OCI-LY1 (cell line): ENCODE data around the gene PLEKHG4.

Source experiments
- H2AFZ ChIP-seq: fragments of 200-600 bp; sonication (generic), shearing (Covaris generic); 2 replicates; pipeline ENCODE4 v1.6.0; 2014; ENCODE audit warnings: antibody characterized with exemption, mild to moderate bottlenecking, low read length
- H3F3A ChIP-seq: fragments of 200-600 bp; sonication (generic), shearing (Covaris generic); 2 replicates; pipeline ENCODE4 v1.6.0; 2014; ENCODE audit warnings: mild to moderate bottlenecking, antibody characterized with exemption, low read length, moderate library complexity; ENCODE audit not compliant: insufficient read depth
- H3K27ac ChIP-seq: fragments of 200-600 bp; sonication (generic); 2 replicates; pipeline ENCODE4 v1.5.1; 2014; ENCODE audit warnings: low read length, mixed run types, mild to moderate bottlenecking, low read depth; ENCODE audit not compliant: poor library complexity, severe bottlenecking
- H3K27me3 ChIP-seq: fragments of 200-600 bp; sonication (generic); 2 replicates; pipeline ENCODE4 v1.6.0; 2014; ENCODE audit warnings: antibody characterized with exemption, mild to moderate bottlenecking, low read length, moderate library complexity; ENCODE audit not compliant: insufficient read depth
- H3K36me3 ChIP-seq: fragments of 200-600 bp; sonication (generic); 2 replicates; pipeline ENCODE4 v1.6.1; 2014; ENCODE audit warnings: mild to moderate bottlenecking, antibody characterized with exemption, low read length, moderate library complexity, mixed read lengths; ENCODE audit not compliant: insufficient read depth
- H3K4me1 ChIP-seq: fragments of 200-600 bp; sonication (generic); 2 replicates; pipeline ENCODE4 v1.5.1; 2014; ENCODE audit warnings: mild to moderate bottlenecking, low read length, moderate library complexity; ENCODE audit not compliant: insufficient read depth, severe bottlenecking
- H3K4me2 ChIP-seq: fragments of 200-600 bp; sonication (generic), shearing (Covaris generic); 2 replicates; pipeline ENCODE4 v1.6.1; 2014; ENCODE audit warnings: low read length
- H3K4me3 ChIP-seq: fragments of 200-600 bp; sonication (generic); 2 replicates; pipeline ENCODE4 v1.5.1; 2014; ENCODE audit warnings: low read length, low read depth, mild to moderate bottlenecking, mixed read lengths; ENCODE audit not compliant: poor library complexity, severe bottlenecking
- H3K79me2 ChIP-seq: fragments of 200-600 bp; shearing (Covaris generic); 2 replicates; pipeline ENCODE4 v1.6.1; 2016; ENCODE audit warnings: mixed run types, low read length, mixed read lengths; ENCODE audit not compliant: insufficient read depth
- H3K9ac ChIP-seq: fragments of 200-600 bp; sonication (generic), shearing (Covaris generic); 2 replicates; pipeline ENCODE4 v1.6.1; 2014; ENCODE audit warnings: mild to moderate bottlenecking, low read length, mixed read lengths
- H3K9me2 ChIP-seq: fragments of 200-600 bp; sonication (generic), shearing (Covaris generic); 2 replicates; pipeline ENCODE4 v1.6.1; 2014; ENCODE audit warnings: low read depth, mild to moderate bottlenecking, low read length, mixed read lengths
- H3K9me3 ChIP-seq: fragments of 200-600 bp; shearing (Covaris generic); 2 replicates; pipeline ENCODE4 v1.6.1; 2014; ENCODE audit warnings: low read length, mixed read lengths
- H4K20me1 ChIP-seq: fragments of 200-600 bp; sonication (generic), shearing (Covaris generic); 2 replicates; pipeline ENCODE4 v1.6.0; 2016; ENCODE audit warnings: mild to moderate bottlenecking, low read length; ENCODE audit not compliant: insufficient read depth
- EZH2 ChIP-seq: fragments of 200-600 bp; sonication (generic), shearing (Covaris generic); IDR thresholded peaks from 2 replicates; pipeline ENCODE4 v1.8.0; 2017; ENCODE audit warnings: borderline replicate concordance, mixed run types, mild to moderate bottlenecking, antibody characterized with exemption, low read length, moderate library complexity, mixed read lengths
- TF ChIP-seq, protein P1 (sequence below): fragments of 200-600 bp; sonication (generic), shearing (Covaris generic); IDR thresholded peaks from 2 replicates; pipeline ENCODE4 v1.5.1; 2017; ENCODE audit warnings: mild to moderate bottlenecking, antibody characterized with exemption, low read length, moderate library complexity, mixed read lengths

PLEKHG4 gene

DNA sequence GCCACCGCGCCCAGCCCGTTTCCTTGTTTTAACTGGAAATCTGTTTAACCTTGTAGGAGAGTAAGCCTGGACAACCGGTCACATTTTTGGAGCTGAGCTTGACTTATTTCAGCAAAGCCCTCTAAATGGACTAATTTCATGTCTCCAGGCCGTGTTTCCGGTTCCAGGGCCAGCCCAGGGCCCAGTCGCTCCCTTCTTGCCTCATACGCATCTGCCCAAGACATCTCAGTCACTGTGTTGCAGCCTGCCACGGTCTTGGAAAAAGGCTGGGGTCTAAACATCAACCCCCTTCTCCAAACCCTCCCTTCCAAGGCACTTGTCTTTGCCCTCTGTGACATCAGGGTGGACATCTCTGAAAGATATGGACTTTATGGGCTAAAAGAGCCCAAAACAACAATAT lies 18.9 kb downstream of the PLEKHG4 start:
- no peak overlapping the region for H3K4me3 ChIP-seq
- no peaks in the 10 kb centered on the region for H3K4me1 ChIP-seq
- no peak overlapping the region for H3K27ac ChIP-seq
- H3K9ac ChIP-seq, result no peak overlapping the region
- H3K36me3 ChIP-seq, result no peaks in the 10 kb centered on the region
- H3K9me2 ChIP-seq, result no peaks in the 10 kb centered on the region
- H3K79me2 ChIP-seq, result no peaks in the 10 kb centered on the region
- H2AFZ ChIP-seq, result no peak overlapping the region
- H3K4me2 ChIP-seq, result no peak overlapping the region
- TF ChIP-seq, protein P1, sequence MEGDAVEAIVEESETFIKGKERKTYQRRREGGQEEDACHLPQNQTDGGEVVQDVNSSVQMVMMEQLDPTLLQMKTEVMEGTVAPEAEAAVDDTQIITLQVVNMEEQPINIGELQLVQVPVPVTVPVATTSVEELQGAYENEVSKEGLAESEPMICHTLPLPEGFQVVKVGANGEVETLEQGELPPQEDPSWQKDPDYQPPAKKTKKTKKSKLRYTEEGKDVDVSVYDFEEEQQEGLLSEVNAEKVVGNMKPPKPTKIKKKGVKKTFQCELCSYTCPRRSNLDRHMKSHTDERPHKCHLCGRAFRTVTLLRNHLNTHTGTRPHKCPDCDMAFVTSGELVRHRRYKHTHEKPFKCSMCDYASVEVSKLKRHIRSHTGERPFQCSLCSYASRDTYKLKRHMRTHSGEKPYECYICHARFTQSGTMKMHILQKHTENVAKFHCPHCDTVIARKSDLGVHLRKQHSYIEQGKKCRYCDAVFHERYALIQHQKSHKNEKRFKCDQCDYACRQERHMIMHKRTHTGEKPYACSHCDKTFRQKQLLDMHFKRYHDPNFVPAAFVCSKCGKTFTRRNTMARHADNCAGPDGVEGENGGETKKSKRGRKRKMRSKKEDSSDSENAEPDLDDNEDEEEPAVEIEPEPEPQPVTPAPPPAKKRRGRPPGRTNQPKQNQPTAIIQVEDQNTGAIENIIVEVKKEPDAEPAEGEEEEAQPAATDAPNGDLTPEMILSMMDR, result no peak
- no peak for TF ChIP-seq EZH2
- H3F3A ChIP-seq, result no peaks in the 10 kb centered on the region
- peaks cover 11% of the 10 kb centered on the region; the same call in 1 of the 2 replicates for H3K27me3 ChIP-seq
- no peaks in the 10 kb centered on the region for H3K9me3 ChIP-seq
- no peaks in the 10 kb centered on the region for H4K20me1 ChIP-seq

DNA sequence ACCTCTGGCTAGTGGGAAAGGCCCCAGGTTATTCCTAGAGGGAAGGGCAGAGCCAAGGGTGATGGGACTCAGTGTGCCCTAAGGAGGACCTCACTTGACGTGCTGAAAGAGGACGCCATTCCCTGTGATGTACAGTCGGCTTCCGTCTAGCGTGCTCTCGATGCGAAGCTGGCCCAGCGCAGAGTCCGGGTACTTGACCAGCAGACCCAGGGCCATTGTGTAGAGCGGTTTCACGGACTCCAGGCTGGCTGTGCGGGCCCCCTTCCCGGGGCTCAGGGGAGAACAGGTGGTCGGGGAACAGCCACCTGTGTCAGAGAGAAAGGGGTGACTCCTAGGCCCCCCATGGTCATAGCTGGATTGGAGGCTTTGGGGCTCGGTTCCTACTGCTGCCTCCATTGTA lies 19.9 kb downstream of the PLEKHG4 start:
- H3K9ac ChIP-seq, result no peak overlapping the region
- no peak overlapping the region for H3K4me3 ChIP-seq
- no peaks in the 10 kb centered on the region for H3K9me2 ChIP-seq
- H3K27ac ChIP-seq, result no peak overlapping the region
- no peak for TF ChIP-seq EZH2
- TF ChIP-seq, protein P1, result no peak
- H3K79me2 ChIP-seq, result no peaks in the 10 kb centered on the region
- peaks cover 11% of the 10 kb centered on the region; the same call in 1 of the 2 replicates for H3K27me3 ChIP-seq
- H2AFZ ChIP-seq, result no peak overlapping the region
- no peak overlapping the region for H3K4me2 ChIP-seq
- no peaks in the 10 kb centered on the region for H3F3A ChIP-seq
- no peaks in the 10 kb centered on the region for H3K9me3 ChIP-seq
- H3K4me1 ChIP-seq, result no peaks in the 10 kb centered on the region
- no peaks in the 10 kb centered on the region for H3K36me3 ChIP-seq
- no peaks in the 10 kb centered on the region for H4K20me1 ChIP-seq

DNA sequence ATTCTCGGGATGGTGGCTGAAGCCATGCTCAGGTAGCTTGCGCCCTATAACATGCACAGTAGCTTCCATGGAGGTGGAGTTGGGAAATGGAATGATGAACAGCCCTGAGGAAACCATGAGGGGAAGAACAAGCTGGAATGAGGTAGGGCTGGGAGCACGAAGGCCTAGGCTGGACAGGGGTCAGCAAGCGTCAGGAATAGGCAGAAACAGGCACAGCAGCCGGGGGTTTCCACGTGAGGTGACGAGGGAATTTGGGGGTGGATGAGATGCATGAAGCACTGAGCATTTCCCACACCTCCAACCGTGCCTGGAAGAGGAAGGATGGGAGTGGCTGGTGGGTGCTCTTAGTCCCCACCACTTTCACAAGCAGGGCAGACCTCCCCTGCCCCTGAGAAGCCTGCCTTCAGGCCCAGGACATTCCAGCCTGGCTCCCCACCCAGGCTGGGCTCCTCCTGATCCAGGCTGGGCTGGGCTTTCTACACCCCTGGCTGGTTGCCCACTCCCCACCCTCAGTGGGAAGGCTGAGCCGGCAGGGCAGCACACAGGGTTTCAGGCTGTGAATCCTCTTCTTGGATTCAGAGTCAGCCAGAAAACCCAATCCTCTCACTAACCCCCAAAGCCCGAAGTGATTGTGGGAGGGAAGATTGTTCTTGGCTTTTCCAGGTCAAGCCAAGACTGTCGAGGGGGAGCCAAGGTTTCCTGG lies 21.9 kb downstream of the PLEKHG4 start:
- H3K9me3 ChIP-seq, result no peaks in the 10 kb centered on the region
- H3K4me2 ChIP-seq, result no peak overlapping the region
- H3K36me3 ChIP-seq, result no peaks in the 10 kb centered on the region; the same call in 1 of the 2 replicates
- H3K4me1 ChIP-seq, result no peaks in the 10 kb centered on the region
- no peak overlapping the region for H3K27ac ChIP-seq
- no peaks in the 10 kb centered on the region for H3K79me2 ChIP-seq
- H3K27me3 ChIP-seq, result peaks cover 14% of the 10 kb centered on the region; the same call in 1 of the 2 replicates
- H3K4me3 ChIP-seq, result no peak overlapping the region
- no peaks in the 10 kb centered on the region for H3F3A ChIP-seq
- H2AFZ ChIP-seq, result no peak overlapping the region
- TF ChIP-seq, protein P1, result no peak
- no peak for TF ChIP-seq EZH2
- H3K9me2 ChIP-seq, result no peaks in the 10 kb centered on the region
- no peak overlapping the region for H3K9ac ChIP-seq
- H4K20me1 ChIP-seq, result no peaks in the 10 kb centered on the region
